ENCODE data around the gene OLFM1.
"Not testable (repeated sequence)": the region's sequence is repeated elsewhere in the genome, so short reads cannot be mapped to it uniquely, and the experiment has no call there.

OLFM1 gene

GRCh38 chr9:135108831-135109510, 21.5 kb downstream of the OLFM1 start:
- FAIRE-seq, result no peak

GRCh38 chr9:135109650-135110049, 22.2 kb downstream of the OLFM1 start:
- FAIRE-seq, result no peak

DNA sequence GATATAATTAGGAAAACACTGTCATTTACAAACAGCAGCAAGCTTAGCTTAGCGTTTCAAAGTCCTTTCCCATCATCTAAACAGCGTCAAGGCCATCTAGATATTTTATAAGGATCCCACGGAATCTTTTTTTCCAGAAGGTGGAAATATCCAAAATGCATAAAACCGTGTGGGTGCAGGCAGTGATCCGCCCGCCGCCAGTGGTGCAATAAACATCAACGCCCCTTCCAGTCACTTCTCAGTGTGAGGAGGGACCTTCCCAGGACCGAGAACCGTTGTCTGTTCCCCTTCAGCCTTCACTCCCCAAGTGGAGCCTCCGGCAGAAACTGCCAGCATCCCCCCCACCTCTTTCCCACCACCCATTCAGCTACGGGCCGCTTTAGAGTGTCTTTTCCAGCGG, 22.9 kb downstream of the OLFM1 start:
- no peak for FAIRE-seq

DNA sequence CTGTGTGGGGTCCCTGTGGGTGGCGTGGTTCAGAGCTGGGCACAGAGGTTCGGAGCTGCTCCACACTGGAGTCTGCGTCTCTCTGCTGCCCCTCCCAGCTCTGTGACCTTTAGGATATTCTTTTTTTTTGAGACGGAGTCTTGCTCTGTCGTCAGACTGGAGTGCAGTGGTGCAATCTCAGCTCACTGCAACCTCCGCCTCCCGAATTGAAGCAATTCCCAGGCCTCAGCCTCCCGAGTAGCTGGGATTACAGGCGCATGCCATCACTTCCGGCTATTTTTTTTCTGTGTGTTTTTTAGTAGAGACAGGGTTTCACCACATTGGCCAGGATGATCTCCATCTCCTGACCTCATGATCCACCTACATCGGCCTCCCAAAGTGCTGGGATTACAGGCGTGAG, 24.1 kb downstream of the OLFM1 start:
- not testable (repeated sequence) for FAIRE-seq

- no peak for FAIRE-seq
Observed at GRCh38 chr9:135116371-135116770, 28.9 kb downstream of the OLFM1 start.

- no peak for FAIRE-seq
Observed at GRCh38 chr9:135116881-135117280, 29.4 kb downstream of the OLFM1 start.

DNA sequence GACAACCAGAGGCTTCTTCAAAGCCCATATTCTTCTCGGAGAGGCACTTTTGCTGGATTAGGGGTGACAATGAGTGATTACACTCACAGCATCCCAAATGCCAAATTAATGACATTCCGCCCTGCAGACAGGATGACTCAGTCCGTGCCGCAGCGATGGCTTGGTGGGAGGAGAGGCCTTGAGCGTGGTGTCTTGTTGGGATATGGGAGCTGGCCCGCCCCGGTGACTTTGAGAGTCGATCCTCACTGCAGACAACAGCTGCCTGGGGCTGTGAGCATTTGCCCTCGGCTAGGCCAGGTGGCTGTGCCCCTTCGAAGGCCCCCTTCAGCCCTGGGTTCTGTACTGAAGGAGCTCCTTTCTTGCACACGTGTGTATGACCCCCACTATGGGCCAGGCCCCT, 29.8 kb downstream of the OLFM1 start:
- FAIRE-seq, result no peak

GRCh38 chr9:135119496-135120064, 32.1 kb downstream of the OLFM1 start:
- no peak for FAIRE-seq

DNA sequence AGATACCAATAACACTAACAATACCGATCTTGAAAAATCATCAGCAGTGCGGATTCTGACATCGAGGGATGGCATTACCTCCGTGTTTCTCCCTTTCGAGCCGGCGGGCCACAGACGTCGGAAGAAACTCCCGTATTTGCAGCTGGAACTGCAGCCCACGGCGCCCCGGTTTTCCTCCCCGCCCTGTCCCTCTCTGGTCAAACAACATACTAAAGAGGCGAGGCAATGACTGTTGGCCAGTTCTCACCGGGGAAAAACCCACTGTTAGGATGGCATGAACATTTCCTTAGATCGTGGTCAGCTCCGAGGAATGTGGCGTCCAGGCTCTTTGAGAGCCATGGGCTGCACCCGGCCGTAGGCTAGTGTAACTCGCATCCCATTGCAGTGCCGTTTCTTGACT, 32.8 kb downstream of the OLFM1 start:
- no peak for FAIRE-seq

DNA sequence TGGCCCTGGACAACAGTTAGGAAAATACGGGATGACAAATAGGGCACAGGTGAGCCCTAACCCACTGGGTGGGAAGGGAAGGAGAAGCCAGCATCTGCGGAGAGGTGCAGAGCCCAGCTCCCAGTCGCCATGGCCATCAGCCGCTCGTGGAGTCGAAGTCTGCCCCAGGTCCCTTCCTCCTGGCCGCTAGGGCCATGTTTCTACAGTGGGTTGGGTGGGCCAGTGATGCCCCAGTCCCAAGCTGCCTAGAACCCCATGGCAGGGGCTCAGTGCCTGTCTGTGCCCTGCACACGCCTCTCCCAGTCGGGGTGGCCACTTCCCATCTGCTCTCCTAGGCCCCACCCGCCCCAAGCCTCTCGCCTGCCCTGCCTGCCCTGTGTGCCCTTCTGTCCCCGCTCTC, 34.8 kb downstream of the OLFM1 start:
- no peak for FAIRE-seq

DNA sequence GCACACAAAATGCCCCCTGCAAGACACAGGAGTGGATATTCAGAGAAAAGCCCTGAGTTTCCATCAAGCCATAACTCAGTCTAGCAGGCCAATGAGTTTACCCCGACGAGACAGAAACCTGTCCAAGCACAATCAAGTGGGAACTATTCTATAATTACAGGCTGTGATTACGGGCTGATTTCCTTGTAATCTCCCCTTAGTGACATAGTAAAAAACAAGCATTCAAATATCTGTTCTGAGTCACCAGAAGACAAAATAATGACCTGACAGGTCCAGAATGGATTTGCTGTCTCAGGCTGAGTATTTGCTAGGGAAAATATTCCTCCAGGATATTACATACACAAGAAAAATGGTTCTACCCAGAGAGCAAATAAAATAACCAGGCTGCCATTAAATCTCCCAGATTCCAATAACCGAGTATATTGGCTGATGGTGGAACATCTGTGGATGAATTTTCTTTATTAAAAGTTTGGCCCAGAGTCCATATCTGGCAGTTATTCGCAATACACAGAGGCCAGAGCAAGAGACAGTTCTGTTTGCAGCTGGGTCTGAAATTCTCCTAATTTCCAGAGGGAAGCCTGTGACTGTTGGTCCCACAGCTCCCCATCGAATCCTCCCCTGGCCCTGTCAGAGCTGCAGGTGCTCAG, 35.8 kb downstream of the OLFM1 start:
- no peak for FAIRE-seq

- FAIRE-seq, result no peak
Observed at GRCh38 chr9:135123773-135124134, 36.3 kb downstream of the OLFM1 start.

DNA sequence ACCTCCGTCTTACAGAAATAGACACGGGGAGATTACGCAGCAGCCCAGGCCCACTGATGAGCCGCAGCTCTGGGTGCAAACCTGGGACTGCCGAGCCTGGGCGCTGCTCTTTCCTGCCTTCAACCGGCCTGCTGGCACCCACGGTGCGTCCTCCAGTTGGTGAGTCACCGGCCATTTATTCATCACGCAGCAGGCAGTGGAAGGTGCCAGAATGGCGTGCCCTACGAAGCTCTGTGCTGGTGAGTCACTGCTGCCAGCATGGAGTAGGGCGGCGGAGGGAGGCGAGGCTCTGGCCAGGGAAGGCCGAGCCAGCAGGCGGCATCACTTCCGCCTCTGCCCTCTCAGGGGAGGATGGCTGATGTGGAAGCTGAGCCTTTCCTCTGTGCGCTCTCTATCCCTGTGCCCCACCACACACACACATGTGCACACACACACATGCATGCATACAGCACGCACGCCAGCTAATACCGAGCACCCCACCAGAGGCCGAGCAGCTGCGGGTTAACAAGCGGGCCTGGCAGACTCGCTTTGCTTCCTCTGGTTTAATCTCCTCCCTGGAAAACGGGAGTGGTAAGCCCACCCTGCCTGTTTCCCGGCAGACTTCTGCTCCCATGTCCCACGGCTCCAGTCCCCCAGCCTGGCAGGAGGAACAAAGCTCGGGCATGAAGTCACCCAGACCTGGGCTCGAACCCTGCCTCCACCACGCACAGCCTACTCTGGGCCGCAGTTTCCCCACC, 39.2 kb downstream of the OLFM1 start:
- no peak for FAIRE-seq

DNA sequence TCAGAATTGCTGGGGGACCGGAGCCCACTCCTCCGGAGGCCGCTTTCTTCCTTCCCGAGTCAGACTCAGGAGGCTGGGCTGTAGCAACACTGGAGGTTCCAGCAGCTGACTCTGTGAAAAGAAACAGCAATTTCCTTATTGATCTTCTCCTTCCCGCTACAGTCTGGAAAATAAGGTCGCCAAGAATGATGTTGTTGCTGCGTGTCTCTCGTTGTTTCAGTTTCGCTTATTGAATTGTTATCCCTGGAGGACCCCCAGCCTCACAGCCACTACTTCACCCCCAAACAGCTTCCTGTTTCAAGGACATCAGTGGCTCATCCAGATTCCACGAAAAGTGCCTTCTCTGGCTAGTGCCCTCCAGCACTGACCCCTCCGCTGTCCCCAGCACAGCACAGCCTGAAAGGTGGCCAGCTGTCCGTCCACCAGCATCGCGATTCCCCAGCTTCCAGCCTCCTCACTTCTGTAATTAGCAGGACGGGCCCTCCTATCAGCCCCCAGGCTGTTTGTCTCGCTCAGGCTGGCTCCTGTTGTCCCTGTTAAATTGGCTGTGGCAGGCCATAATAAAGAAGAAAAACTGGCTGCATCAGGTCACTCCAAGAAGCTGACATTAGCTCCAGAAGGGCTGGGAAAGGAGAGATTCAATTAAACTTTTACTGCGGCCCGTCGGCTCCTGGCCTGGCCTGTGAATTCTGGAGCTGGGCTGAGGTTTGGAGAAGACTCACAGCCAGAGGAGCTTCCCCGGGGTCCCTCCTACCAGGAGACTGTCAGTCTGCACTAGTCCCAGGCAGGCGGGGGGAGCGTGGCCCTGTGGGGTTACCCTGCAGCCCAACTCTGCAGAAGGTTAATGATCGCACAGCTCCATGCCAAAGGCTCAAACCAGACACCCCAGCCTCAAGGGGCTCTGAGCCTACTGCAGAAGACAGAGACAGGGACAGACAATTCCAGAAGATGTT, 40.5 kb downstream of the OLFM1 start:
- no peak for FAIRE-seq

- no peak for FAIRE-seq
Observed at GRCh38 chr9:135129137-135129695, 41.7 kb downstream of the OLFM1 start.

GRCh38 chr9:135130207-135130976, 42.9 kb downstream of the OLFM1 start:
- FAIRE-seq, result no peak

DNA sequence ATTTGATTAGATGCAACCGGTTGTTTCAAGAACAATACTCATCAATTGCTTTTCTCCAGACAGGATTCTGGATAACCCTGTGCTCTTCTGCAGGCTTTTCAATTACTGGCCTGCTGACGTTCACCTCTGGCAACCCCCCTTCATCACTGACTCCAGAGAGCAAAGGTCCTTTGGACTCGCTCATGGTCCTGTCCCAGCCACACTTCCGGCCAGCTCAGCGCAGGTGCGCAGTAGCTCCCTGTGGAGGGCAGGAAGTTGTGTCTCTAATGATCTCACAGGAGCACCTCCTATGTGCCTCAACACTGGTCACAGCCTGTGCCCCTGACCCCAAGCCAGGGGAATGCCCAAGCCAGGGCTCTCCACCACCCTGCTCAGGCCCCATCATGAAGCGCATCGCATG, 44.0 kb downstream of the OLFM1 start:
- no peak for FAIRE-seq

DNA sequence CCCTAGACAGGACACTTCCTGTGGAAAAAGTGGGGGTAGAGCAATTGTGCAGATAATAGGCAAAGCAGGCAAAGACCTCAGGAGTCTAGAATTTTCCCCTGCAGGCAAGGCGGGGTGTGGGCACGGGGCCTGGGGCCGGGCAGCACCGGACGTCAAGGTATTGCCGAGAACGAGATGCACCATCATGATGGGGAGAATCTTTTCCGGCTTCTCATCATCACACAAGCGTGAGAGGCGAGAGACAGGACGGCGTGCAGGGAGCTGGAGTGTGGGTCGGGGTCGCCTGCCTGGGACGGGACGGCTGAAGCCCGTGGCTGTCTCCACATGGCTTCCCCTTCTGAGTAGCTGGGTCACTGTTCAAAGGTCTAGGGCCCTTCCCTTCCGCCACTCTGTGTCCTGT, 44.5 kb downstream of the OLFM1 start:
- FAIRE-seq, result no peak

DNA sequence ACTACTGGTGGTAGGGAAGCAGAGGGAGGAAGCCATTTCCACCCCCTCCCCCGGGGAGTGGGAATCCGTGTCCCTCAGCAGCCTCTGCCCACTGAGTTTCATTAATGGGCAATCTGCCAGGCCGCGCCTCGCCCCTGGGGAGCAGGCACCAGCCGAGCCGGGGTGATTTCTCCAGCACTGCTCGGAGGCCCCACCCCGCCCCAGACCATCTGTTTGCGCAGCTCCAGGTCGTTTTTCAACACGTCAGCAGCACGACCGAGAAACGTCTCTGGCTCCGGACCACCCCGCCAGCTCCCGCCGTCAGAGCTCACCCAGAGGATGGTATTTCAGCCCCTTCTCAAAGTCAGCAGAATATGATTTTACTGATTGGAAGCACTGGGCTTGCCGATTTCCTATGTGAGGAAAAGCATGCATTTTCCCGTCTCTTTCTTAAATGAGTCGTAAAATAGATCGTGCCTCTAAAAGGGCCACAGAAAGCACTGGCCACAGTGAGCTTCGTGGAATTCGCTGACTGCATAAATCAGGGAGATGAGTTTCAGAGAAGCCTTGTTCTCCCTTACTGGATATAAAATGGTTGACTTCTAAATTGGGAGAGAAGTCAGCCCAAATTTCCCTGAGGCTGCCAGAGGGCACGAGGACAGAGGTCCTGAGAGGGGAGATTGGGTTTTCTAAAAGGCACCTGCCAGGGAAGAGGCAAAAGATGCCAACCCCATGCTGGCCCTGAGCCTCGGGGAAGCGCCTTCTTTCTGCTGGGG, 47.0 kb downstream of the OLFM1 start:
- FAIRE-seq, result no peak

GRCh38 chr9:135135171-135135928, 47.9 kb downstream of the OLFM1 start:
- no peak for FAIRE-seq

All from TTC549 (cell line).